GM13976 (cell line): ENCODE measurements around the gene TNFRSF13B.

Source experiments
- DNase-seq: peaks from one replicate; pipeline ENCODE4 v3.0.0; 2012; ENCODE audit warnings: low spot score
- CTCF ChIP-seq: IDR thresholded peaks from 2 replicates; pipeline ENCODE4 v1.5.1; 2012; ENCODE audit warnings: borderline replicate concordance, mild to moderate bottlenecking; ENCODE audit not compliant: insufficient read depth; ENCODE audit errors: extremely low read depth, missing control alignments, control extremely low read depth
- in situ Hi-C: fragments of 300-500 bp; cut with MboI; formaldehyde crosslinking; loops from one replicate; pipeline ENCODE4 v1.12.0; 2022; ENCODE audit warnings: low sequenced_read_pairs, mixed read lengths, inconsistent platforms; ENCODE audit not compliant: unreplicated experiment

TNFRSF13B gene

GRCh38 chr17:16944334-16945135 lies 27.4 kb downstream of the TNFRSF13B start:
- in situ Hi-C loops: no loop called here
- no peak for DNase-seq
- no peak for TF ChIP-seq CTCF

- in situ Hi-C loops: no loop called here
- TF ChIP-seq CTCF: no peak
Observed at GRCh38 chr17:16943541-16944333, 28.2 kb downstream of the TNFRSF13B start.

GRCh38 chr17:16943032-16943352 lies 28.9 kb downstream of the TNFRSF13B start:
- in situ Hi-C loops: no loop called here
- TF ChIP-seq CTCF: no peak

More at GRCh38 chr17:16943541-16944333, 28.2 kb downstream of the TNFRSF13B start:
- no peak for DNase-seq

GRCh38 chr17:16942141-16943031 lies 29.5 kb downstream of the TNFRSF13B start:
- DNase-seq: no peak
- in situ Hi-C loops: no loop called here
- TF ChIP-seq CTCF: no peak

More at GRCh38 chr17:16943032-16943352, 28.9 kb downstream of the TNFRSF13B start:
- no peak for DNase-seq

- TF ChIP-seq CTCF: no peak
- DNase-seq: no peak
- in situ Hi-C loops: no loop called here
Observed at GRCh38 chr17:16941072-16942036, 30.6 kb downstream of the TNFRSF13B start.
